ENCODE results near the gene CHD8.

The CHD8 gene

GRCh38 chr14:21414137-21414631 lies 41.7 kb downstream of the CHD8 start:
- in situ Hi-C loops (cut with MboI; ENCODE audit: low sequenced_read_pairs, unreplicated experiment): no loop called here
- TF ChIP-seq, protein P1, sequence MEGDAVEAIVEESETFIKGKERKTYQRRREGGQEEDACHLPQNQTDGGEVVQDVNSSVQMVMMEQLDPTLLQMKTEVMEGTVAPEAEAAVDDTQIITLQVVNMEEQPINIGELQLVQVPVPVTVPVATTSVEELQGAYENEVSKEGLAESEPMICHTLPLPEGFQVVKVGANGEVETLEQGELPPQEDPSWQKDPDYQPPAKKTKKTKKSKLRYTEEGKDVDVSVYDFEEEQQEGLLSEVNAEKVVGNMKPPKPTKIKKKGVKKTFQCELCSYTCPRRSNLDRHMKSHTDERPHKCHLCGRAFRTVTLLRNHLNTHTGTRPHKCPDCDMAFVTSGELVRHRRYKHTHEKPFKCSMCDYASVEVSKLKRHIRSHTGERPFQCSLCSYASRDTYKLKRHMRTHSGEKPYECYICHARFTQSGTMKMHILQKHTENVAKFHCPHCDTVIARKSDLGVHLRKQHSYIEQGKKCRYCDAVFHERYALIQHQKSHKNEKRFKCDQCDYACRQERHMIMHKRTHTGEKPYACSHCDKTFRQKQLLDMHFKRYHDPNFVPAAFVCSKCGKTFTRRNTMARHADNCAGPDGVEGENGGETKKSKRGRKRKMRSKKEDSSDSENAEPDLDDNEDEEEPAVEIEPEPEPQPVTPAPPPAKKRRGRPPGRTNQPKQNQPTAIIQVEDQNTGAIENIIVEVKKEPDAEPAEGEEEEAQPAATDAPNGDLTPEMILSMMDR (IDR thresholded peaks at IDR 0.05; ENCODE audit: borderline replicate concordance, control extremely low read depth, extremely low read depth, insufficient read depth, missing control alignments): no peak
- peak; percentile 64 for DNase-seq (ENCODE audit: low spot score)

DNA sequence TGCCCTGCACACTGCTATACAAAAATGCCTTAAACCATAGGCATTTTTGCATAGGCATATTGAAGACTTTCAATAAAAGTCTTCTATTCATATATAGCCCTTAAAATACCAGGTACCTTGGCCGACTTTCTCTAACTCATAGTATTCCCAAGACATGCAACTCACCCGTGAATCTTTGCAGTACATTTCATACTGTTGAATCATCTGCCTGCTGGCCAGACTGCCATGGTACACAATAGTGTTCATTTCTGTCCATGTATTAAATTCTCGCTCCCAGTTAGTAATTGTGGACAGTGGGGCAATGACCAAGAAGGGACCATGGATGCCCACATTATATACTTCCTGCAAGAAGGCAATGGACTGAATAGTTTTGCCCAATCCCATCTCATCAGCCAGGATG lies 47.8 kb downstream of the CHD8 start:
- TF ChIP-seq, protein P1 (IDR thresholded peaks at IDR 0.05; ENCODE audit: borderline replicate concordance, control extremely low read depth, extremely low read depth, insufficient read depth, missing control alignments): no peak
- in situ Hi-C loops (cut with MboI; ENCODE audit: low sequenced_read_pairs, unreplicated experiment): no loop called here
- no peak for DNase-seq (ENCODE audit: low spot score)

- DNase-seq (ENCODE audit: low spot score): no peak
- in situ Hi-C loops (cut with MboI; ENCODE audit: low sequenced_read_pairs, unreplicated experiment): no loop called here
- TF ChIP-seq, protein P1 (IDR thresholded peaks at IDR 0.05; ENCODE audit: borderline replicate concordance, control extremely low read depth, extremely low read depth, insufficient read depth, missing control alignments): no peak
These were observed 49.7 kb downstream of the CHD8 start for GRCh38 chr14:21406213-21406612.

- in situ Hi-C loops (cut with MboI; ENCODE audit: low sequenced_read_pairs, unreplicated experiment): no loop called here
- TF ChIP-seq, protein P1 (IDR thresholded peaks at IDR 0.05; ENCODE audit: borderline replicate concordance, control extremely low read depth, extremely low read depth, insufficient read depth, missing control alignments): no peak
- DNase-seq (ENCODE audit: low spot score): no peak
These were observed 50.8 kb downstream of the CHD8 start for GRCh38 chr14:21405097-21405496.

GRCh38 chr14:21399311-21399870 lies 56.5 kb downstream of the CHD8 start:
- DNase-seq (ENCODE audit: low spot score): no peak
- in situ Hi-C loops (cut with MboI; ENCODE audit: low sequenced_read_pairs, unreplicated experiment): no loop called here
- TF ChIP-seq, protein P1 (IDR thresholded peaks at IDR 0.05; ENCODE audit: borderline replicate concordance, control extremely low read depth, extremely low read depth, insufficient read depth, missing control alignments): no peak

DNA sequence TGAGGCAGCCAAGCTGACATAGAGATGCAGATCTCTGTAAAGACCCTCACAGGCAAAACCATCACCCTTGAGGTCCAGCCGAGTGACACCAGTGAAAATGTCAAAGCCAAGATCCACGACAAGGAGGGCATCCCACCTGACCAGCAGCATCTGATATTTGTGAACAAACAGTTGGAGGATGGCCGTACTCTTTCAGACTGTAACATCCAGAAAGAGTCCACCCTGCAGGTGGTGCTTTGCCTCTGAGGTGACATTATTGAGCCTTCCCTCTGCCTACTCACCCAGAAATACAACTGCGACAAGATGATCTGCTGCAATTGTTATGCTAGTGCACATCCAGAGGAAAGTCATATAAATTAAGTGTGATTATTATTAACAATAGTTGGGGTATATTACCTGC lies 57.0 kb downstream of the CHD8 start:
- in situ Hi-C loops (cut with MboI; ENCODE audit: low sequenced_read_pairs, unreplicated experiment): no loop called here
- no peak for DNase-seq (ENCODE audit: low spot score)
- TF ChIP-seq, protein P1 (IDR thresholded peaks at IDR 0.05; ENCODE audit: borderline replicate concordance, control extremely low read depth, extremely low read depth, insufficient read depth, missing control alignments): no peak

Data from GM13976 (cell line).